ENCODE results near the gene KIAA0040. TPM values are rescaled to one million over a fixed set of nuclear protein-coding genes. Genes with fewer than 3 reads are reported as not detected.

The KIAA0040 gene
- total RNA-seq, 1 donor from 2014 or later, result 38.5 TPM

- Histone ChIP-seq H3K9me3 (no peaks in the 10 kb centered on the region), H3K36me3 (peaks cover 0 to 26% of the 10 kb centered on the region in 2 donors), H3K27ac (no peak overlapping the region), H3K4me3 (no peak overlapping the region), H3K27me3 (no peaks in the 10 kb centered on the region), H3K4me1 (peaks cover 13% of the 10 kb centered on the region)
- intact Hi-C loops (cut with DNase I), result no loop called here
- TF ChIP-seq CTCF (IDR thresholded peaks at IDR 0.05) (no peak), POLR2A (IDR thresholded peaks at IDR 0.05) (no peak), POLR2AphosphoS5 (IDR thresholded peaks at IDR 0.05; ENCODE audit: insufficient read depth in 1 of 2, low read depth in 1 of 2) (no peak)
- no peak for DNase-seq (ENCODE audit: extremely low spot score in 2 of 2)
Measured at GRCh38 chr1:175167861-175168260, 24.7 kb downstream of the KIAA0040 start.

- no peak overlapping the region for H3K4me3 ChIP-seq
- peaks cover 13% of the 10 kb centered on the region for H3K4me1 ChIP-seq
- no peak for DNase-seq (ENCODE audit: extremely low spot score in 2 of 2)
- no peaks in the 10 kb centered on the region for H3K9me3 ChIP-seq
- H3K27me3 ChIP-seq, result no peaks in the 10 kb centered on the region
- TF ChIP-seq POLR2A (IDR thresholded peaks at IDR 0.05) (no peak), CTCF (IDR thresholded peaks at IDR 0.05) (no peak), POLR2AphosphoS5 (IDR thresholded peaks at IDR 0.05; ENCODE audit: insufficient read depth in 1 of 2, low read depth in 1 of 2) (no peak)
- intact Hi-C loops (cut with DNase I), result no loop called here
- no peak overlapping the region for H3K27ac ChIP-seq
- H3K36me3 ChIP-seq, result peaks cover 0 to 26% of the 10 kb centered on the region in 2 donors
Measured at GRCh38 chr1:175166746-175167145, 25.8 kb downstream of the KIAA0040 start.

- DNase-seq (ENCODE audit: extremely low spot score in 2 of 2), result no peak
- peaks cover 0 to 39% of the 10 kb centered on the region in 2 donors for H3K36me3 ChIP-seq
- no peak for TF ChIP-seq CTCF (IDR thresholded peaks at IDR 0.05)
- no peak overlapping the region for H3K27ac ChIP-seq
- peaks cover 6% of the 10 kb centered on the region for H3K4me1 ChIP-seq
- H3K27me3 ChIP-seq, result no peaks in the 10 kb centered on the region
- intact Hi-C loops (cut with DNase I), result no loop called here
- H3K9me3 ChIP-seq, result no peaks in the 10 kb centered on the region
- no peak overlapping the region for H3K4me3 ChIP-seq
Measured at GRCh38 chr1:175164751-175165150, 27.8 kb downstream of the KIAA0040 start.

GRCh38 chr1:175163702-175164101 is 28.9 kb downstream of the KIAA0040 start:
- no peak for DNase-seq (ENCODE audit: extremely low spot score in 2 of 2)
- intact Hi-C loops (cut with DNase I), result no loop called here
- H3K27ac ChIP-seq, result no peak overlapping the region
- TF ChIP-seq POLR2A (IDR thresholded peaks at IDR 0.05) (no peak), CTCF (IDR thresholded peaks at IDR 0.05) (no peak), POLR2AphosphoS5 (IDR thresholded peaks at IDR 0.05; ENCODE audit: insufficient read depth in 1 of 2, low read depth in 1 of 2) (no peak)
- H3K9me3 ChIP-seq, result no peaks in the 10 kb centered on the region
- H3K36me3 ChIP-seq, result peaks cover 0 to 39% of the 10 kb centered on the region in 2 donors
- H3K4me1 ChIP-seq, result no peaks in the 10 kb centered on the region
- H3K27me3 ChIP-seq, result no peaks in the 10 kb centered on the region
- H3K4me3 ChIP-seq, result no peak overlapping the region

- no peaks in the 10 kb centered on the region for H3K9me3 ChIP-seq
- no peaks in the 10 kb centered on the region for H3K27me3 ChIP-seq
- DNase-seq (ENCODE audit: extremely low spot score in 2 of 2), result no peak
- no peak overlapping the region for H3K4me3 ChIP-seq
- no peak overlapping the region for H3K27ac ChIP-seq
- intact Hi-C loops (cut with DNase I), result no loop called here
- no peaks in the 10 kb centered on the region for H3K4me1 ChIP-seq
- TF ChIP-seq CTCF (IDR thresholded peaks at IDR 0.05) (no peak), POLR2A (IDR thresholded peaks at IDR 0.05) (no peak), POLR2AphosphoS5 (IDR thresholded peaks at IDR 0.05; ENCODE audit: insufficient read depth in 1 of 2, low read depth in 1 of 2) (no peak)
- peaks cover 0 to 39% of the 10 kb centered on the region in 2 donors for H3K36me3 ChIP-seq
Measured at GRCh38 chr1:175162955-175163354, 29.6 kb downstream of the KIAA0040 start.
